Hepatocyte (in vitro differentiated cells): Measurements from ENCODE around the gene USP20. TPM values are rescaled to one million over a fixed set of nuclear protein-coding genes. Genes with fewer than 3 reads are reported as not detected.
A peak's percentile ranks its signal among the peaks of the same experiment; 100 is the strongest.

ENCODE experiments used
- DNase-seq: peaks from one replicate; pipeline ENCODE4 v3.0.0-alpha.2; 2016; ENCODE audit warnings: low spot score
- H2AFZ ChIP-seq: fragments of 200-600 bp; sonication (generic); 2 replicates; pipeline ENCODE4 v1.6.0; 2016; ENCODE audit warnings: antibody characterized with exemption, mild to moderate bottlenecking
- H3K27ac ChIP-seq: fragments of 200-600 bp; sonication (generic); 2 replicates; pipeline ENCODE4 v1.5.1; 2016; ENCODE audit warnings: mild to moderate bottlenecking
- H3K27me3 ChIP-seq: fragments of 200-600 bp; sonication (generic); 2 replicates; pipeline ENCODE4 v1.6.1; 2016
- H3K36me3 ChIP-seq: fragments of 200-600 bp; sonication (generic); replicated peaks from 2 replicates; pipeline ENCODE4 v1.5.1; 2016; ENCODE audit warnings: low read depth; ENCODE audit not compliant: insufficient read depth
- H3K4me1 ChIP-seq: fragments of 200-600 bp; sonication (generic); 2 replicates; pipeline ENCODE4 v1.5.1; 2016; ENCODE audit warnings: mild to moderate bottlenecking, moderate library complexity; ENCODE audit not compliant: insufficient read depth
- H3K4me2 ChIP-seq: fragments of 200-600 bp; sonication (generic); 2 replicates; pipeline ENCODE4 v1.6.0; 2016
- H3K4me3 ChIP-seq: fragments of 200-600 bp; sonication (generic); 2 replicates; pipeline ENCODE4 v1.5.1; 2016; ENCODE audit warnings: mild to moderate bottlenecking
- H3K79me2 ChIP-seq: fragments of 200-600 bp; sonication (generic); 2 replicates; pipeline ENCODE4 v1.6.0; 2017; ENCODE audit warnings: mild to moderate bottlenecking
- H3K9me2 ChIP-seq: fragments of 200-600 bp; sonication (generic); replicated peaks from 2 replicates; pipeline ENCODE4 v1.6.0; 2017; ENCODE audit warnings: mild to moderate bottlenecking; ENCODE audit not compliant: insufficient read depth
- H3K9me3 ChIP-seq: fragments of 200-600 bp; sonication (generic); 2 replicates; pipeline ENCODE4 v1.5.1; 2016; ENCODE audit warnings: low read depth, mild to moderate bottlenecking
- H4K20me1 ChIP-seq: fragments of 200-600 bp; sonication (generic); 2 replicates; pipeline ENCODE4 v1.6.0; 2016; ENCODE audit warnings: mild to moderate bottlenecking; ENCODE audit not compliant: insufficient read depth, poor library complexity, severe bottlenecking
- EZH2 ChIP-seq: fragments of 200-600 bp; sonication (generic); IDR thresholded peaks from 2 replicates; pipeline ENCODE4 v1.6.1; 2016; ENCODE audit warnings: antibody characterized with exemption, mild to moderate bottlenecking, borderline replicate concordance
- EZH2phosphoT487 ChIP-seq: fragments of 200-600 bp; sonication (generic); IDR thresholded peaks from one replicate; pipeline ENCODE4 v1.6.1; 2018; ENCODE audit warnings: antibody characterized with exemption, mild to moderate bottlenecking, low read depth, moderate library complexity; ENCODE audit not compliant: unreplicated experiment, severe bottlenecking
- WGBS: methylation state at CpG from one replicate; pipeline ENCODE4 v1.1.6; 2016; ENCODE audit warnings: low lambda C conversion rate; ENCODE audit errors: missing lambda C conversion rate; 5-methylcytosine and 5-hydroxymethylcytosine counted together
- polyA plus RNA-seq: library from polyadenylated mRNA; unstranded; fragments of >200 nt; fragmentation: Nextera tagmentation; extraction: Ambion mirVana; gene quantifications from 2 replicates; pipeline ENCODE4 v1.2.1, GENCODE V29; 2016
- total RNA-seq: library from RNA; depleted of rRNA; stranded (reverse); fragments of >200 nt; gene quantifications from 2 replicates; pipeline ENCODE4 v1.2.3, GENCODE V29; 2014
- TF ChIP-seq, protein P1 (sequence below): fragments of 200-600 bp; sonication (generic); IDR thresholded peaks from 2 replicates; pipeline ENCODE4 v1.5.1; 2016; ENCODE audit warnings: antibody characterized with exemption, mild to moderate bottlenecking; ENCODE audit not compliant: poor library complexity

USP20 gene
- total and polyA plus RNA-seq, 2 experiments from 2014 or later = 10.6 to 29.0 TPM

DNA sequence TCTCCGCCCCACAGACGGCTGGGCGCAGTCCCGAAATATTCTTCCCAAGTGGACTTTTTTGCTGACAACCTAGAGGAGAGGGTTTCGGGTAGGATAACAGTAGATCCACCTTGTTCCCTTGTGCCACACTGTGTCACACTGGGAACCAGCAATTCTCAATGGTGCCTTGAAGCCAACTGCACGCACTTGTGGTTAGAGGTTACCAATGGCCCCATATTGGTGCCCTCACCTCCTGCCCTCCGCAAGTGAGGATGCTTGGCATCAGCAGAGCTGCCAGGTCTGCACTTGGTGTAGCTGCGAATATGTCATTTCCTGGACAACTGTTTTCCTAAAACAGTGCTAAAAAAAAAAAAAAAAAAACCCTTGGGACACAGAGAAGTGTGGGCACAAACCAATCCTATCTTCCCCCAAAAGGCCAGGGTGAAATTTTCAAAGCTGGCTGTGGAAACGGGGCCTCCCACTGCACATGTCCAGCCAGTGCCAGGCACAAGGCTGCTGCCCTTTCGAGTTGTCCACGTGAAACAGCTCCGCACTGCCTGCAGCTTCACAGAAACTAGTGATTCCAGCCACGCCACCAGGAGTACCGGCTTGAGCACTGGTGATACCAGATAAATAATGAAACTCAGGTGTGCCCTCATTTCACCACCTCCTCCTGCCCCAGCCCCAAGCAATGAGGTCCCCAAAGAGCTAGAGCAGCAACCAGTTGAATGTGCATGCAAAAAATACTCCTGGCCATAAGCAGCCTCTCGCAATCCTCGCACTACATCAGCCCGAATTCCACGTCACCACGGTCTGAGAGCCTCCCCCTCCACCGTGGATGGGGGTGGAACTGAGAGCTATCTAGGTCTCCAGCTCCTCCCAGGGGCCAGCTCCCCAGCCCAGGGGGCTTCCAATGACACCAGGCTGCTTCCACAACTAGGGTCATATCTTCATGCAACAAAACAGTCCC lies 51.2 kb downstream of the USP20 start:
- Histone ChIP-seq H3K27me3 (no peaks in the 10 kb centered on the region), H3K4me1 (peaks cover 29% of the 10 kb centered on the region), H3K4me2 (peak overlapping the region; percentile 80), H4K20me1 (no peaks in the 10 kb centered on the region), H3K9me3 (no peaks in the 10 kb centered on the region), H2AFZ (peak overlapping the region; percentile 83), H3K79me2 (no peaks in the 10 kb centered on the region), H3K9me2 (no peaks in the 10 kb centered on the region), H3K27ac (peak overlapping the region; percentile 85), H3K4me3 (no peak overlapping the region), H3K36me3 (no peaks in the 10 kb centered on the region)
- 84% methylated on average over 20 of the region's 20 CpGs for WGBS
- no peak for DNase-seq
- no peak for TF ChIP-seq EZH2phosphoT487
- TF ChIP-seq EZH2 = no peak
- TF ChIP-seq, protein P1, sequence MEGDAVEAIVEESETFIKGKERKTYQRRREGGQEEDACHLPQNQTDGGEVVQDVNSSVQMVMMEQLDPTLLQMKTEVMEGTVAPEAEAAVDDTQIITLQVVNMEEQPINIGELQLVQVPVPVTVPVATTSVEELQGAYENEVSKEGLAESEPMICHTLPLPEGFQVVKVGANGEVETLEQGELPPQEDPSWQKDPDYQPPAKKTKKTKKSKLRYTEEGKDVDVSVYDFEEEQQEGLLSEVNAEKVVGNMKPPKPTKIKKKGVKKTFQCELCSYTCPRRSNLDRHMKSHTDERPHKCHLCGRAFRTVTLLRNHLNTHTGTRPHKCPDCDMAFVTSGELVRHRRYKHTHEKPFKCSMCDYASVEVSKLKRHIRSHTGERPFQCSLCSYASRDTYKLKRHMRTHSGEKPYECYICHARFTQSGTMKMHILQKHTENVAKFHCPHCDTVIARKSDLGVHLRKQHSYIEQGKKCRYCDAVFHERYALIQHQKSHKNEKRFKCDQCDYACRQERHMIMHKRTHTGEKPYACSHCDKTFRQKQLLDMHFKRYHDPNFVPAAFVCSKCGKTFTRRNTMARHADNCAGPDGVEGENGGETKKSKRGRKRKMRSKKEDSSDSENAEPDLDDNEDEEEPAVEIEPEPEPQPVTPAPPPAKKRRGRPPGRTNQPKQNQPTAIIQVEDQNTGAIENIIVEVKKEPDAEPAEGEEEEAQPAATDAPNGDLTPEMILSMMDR = no peak

- no peak overlapping the region for H2AFZ ChIP-seq
- H3K4me2 ChIP-seq = no peak overlapping the region
- no peaks in the 10 kb centered on the region for H3K36me3 ChIP-seq
- no peaks in the 10 kb centered on the region for H3K27me3 ChIP-seq
- no peak overlapping the region for H3K27ac ChIP-seq
- no peaks in the 10 kb centered on the region for H3K79me2 ChIP-seq
- H3K9me3 ChIP-seq = no peaks in the 10 kb centered on the region
- no peak overlapping the region for H3K4me3 ChIP-seq
- no peak for DNase-seq
- H3K9me2 ChIP-seq = no peaks in the 10 kb centered on the region
- no peak for TF ChIP-seq EZH2
- TF ChIP-seq, protein P1 = no peak
- no peaks in the 10 kb centered on the region for H4K20me1 ChIP-seq
- WGBS = 85% methylated on average over 27 of the region's 27 CpGs
- H3K4me1 ChIP-seq = peaks cover 33% of the 10 kb centered on the region
Measured at GRCh38 chr9:129887334-129888292, 52.4 kb downstream of the USP20 start.

GRCh38 chr9:129888293-129889121 lies 53.2 kb downstream of the USP20 start:
- Histone ChIP-seq H3K9me3 (no peaks in the 10 kb centered on the region), H3K27ac (no peak overlapping the region), H2AFZ (no peak overlapping the region), H3K4me2 (no peak overlapping the region), H4K20me1 (no peaks in the 10 kb centered on the region), H3K4me1 (peaks cover 36% of the 10 kb centered on the region), H3K9me2 (no peaks in the 10 kb centered on the region), H3K4me3 (no peak overlapping the region), H3K79me2 (no peaks in the 10 kb centered on the region), H3K27me3 (no peaks in the 10 kb centered on the region), H3K36me3 (no peaks in the 10 kb centered on the region)
- TF ChIP-seq, protein P1 = no peak
- no peak for TF ChIP-seq EZH2
- TF ChIP-seq EZH2phosphoT487 = no peak
- no peak for DNase-seq
- 90% methylated on average over 29 of the region's 29 CpGs for WGBS
